NCI-H2171 treated with DMSO at 0.1 percent for 48 hours (cell line): ENCODE results near the gene CCDC138.

Experiments used
- DNase-seq: peaks from one replicate; lab custom pipeline; 2025; lab: John Stamatoyannopoulos, UW

Gene CCDC138

DNA sequence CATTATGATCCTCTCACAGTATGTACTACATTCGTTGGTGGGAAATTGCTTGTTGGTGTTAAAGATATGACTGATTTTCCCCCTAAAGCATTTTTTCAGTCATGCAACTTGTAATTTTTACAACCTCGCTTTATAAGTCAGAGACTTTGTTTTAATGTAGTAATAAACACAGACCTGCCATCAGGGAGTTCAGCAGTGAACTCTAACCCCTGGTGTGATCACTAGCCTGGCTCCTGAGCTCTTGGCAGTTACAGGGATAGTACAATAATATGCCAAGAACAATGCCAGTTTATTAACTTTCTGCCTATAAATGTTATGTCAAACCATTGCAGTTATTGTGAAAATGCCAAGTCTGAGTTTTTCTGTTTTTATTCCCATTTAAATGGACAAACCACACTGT is 108.6 kb downstream of the CCDC138 start:
- DNase-seq = no peak

DNA sequence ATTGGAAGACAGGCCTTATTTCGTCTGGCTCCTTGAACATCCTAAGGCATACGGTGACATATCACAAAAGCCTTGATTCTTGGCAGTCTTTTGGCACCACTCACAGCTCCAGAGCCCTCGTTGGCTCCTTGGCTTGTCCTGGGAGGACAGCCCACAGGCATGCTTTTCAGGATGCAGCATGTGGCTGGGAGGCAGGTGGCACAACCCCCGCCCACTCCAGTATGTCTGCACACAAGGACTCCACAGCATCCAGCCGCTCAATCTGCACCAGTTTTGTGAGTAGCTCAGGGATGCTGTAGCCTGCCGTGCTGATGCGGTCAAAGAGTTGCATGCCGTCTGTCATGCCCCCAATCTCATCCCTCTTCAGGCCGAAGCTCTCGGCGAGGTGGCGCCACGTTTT is 110.2 kb downstream of the CCDC138 start:
- DNase-seq = no peak

DNA sequence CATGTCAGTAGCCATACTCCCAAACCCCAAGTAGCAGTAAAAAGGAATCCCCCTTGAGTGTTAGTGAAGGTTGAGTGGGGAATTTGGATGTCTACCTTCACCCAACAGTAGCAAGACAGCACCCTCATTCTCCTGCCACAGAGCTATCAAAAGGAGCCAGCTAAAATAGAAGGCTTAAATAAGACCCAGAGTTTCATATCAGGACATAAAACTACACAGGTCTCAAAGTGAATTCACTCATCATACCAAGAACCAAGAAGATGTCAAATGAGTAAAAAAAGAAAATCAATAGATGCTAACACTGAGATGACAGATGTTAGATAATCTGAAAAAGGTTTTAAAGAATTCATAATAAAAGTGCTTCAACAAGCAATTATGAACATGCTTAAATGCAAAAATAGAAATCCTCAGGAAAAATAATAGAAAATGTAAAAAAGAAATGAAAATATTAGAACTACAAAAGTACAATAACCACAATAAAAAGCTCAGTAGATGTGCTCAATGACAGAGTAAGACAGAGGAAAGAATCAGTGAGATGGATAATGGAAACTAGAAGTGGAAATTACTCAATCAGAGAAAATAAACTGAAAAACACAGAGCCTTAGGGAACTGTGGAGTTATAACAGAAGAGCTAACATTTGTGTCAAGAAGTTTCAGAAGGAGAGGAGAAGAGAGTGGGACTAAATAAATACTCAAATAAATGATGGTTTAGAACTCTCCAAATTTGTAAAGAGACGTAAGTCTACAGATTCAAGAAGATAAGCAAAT is 111.9 kb downstream of the CCDC138 start:
- DNase-seq = no peak

- DNase-seq = no peak
These were observed 118.1 kb downstream of the CCDC138 start for GRCh38 chr2:108904680-108905079.

GRCh38 chr2:108905176-108905575 is 118.6 kb downstream of the CCDC138 start:
- no peak for DNase-seq

DNA sequence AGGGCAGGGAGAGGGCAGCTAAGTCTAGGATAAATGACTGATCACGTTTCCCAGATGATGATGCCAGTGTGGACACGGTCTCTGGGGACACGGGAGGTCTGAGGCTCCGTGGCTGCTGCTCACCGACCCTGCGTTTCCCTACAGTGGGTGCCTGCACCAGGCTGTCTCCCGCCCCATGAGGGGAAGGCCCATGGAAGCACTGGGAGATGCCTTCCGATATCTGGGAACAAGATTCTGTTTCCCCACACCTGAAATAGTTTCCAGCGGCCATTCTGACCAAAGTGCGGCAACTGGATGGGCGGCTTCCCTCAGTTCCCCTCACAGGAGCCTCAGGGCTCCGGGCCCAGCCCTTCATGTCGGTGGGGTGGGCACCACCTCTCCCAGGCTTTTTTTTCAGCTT is 119.3 kb downstream of the CCDC138 start:
- DNase-seq = no peak

DNA sequence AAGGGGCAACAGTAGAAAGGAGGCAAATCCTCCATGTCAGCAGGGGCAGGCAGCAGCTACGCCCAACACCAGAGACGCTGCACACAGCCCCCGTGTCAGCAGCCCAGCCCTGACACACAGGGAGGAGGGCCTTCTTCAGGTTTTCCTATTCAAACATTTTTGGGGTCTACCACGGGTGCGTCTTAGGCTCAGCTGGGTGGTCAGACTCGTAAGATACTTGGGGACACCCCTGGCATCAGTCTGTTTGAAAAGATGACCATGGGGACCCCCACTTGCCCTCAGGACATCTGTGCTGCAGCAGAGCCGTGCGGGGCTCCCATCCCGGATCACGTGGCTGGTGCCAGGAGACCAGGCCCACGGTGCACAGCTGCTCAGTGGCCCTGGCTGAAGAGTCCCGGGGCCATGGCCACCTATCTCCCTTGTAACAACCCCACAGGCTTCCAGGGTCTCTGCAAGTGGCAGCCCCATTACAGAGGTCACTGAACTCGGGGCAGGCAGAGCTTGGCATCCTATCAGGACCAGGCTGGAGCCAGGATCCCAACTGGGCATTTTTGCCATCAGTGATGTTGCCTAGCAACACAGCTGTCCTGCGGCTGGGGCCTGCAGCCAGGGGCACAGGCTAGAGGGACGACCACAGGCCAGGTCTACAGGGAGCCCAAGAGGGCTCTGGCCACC is 120.0 kb downstream of the CCDC138 start:
- DNase-seq = no peak

DNA sequence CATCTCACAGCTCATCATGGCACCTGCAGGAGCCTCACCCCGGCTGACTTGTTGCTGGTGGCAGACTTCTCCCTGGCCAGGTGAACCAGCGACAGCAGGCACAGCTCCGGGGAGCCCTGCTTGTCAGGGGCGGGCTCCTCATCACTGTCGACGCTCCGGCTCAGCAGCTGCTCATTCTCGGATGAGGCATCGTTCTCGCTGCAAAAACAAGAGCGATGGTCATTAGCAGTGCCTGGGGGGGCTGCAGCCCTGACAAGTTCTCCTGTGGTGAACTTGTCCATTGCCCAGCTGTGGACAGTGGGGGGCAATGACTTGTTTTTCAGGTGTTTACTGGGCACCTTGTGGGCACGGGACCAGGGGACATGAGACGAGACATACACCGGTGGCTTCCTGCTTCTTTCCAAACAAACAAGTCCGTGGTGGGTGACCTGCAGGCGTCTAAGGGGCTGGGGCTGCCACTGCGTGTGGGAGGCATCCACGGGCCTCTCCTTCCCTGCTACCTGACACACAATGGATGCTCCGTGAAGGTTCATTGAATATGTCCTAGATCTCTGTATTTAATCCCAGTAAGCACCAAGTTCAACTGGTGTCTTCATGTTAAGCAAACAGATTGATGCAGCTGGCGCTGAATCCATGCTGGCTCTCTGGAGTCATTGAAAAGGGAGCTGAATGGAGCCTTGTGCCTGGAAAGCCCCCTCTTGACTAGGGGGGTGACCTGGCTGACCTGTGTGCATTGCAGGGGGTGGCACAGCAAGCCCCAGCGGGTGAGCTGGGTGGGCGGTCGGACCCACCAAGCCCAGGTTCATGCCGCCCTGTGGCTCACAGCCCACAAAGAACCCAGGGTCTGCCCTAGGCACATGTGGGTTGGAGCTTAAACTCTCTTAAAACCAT is 121.5 kb downstream of the CCDC138 start:
- DNase-seq = peak; percentile 80

DNA sequence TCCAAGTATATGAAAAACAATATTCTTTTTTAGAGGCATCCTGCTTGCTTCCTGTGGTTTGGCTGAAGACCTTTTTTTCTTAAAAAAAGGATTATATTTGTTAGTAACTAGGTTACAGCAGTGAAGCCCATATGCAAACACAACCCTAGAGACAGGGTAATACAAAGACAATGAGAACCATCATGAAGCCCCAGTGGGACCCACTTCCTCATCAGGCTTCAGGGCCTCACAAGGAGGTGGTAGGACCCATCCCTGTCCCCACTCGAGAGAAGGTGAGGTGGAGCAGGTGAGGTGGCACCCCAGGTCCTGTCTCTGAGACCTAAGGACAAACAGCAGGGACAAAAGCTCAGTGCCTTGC is 122.1 kb downstream of the CCDC138 start:
- DNase-seq = no peak

DNA sequence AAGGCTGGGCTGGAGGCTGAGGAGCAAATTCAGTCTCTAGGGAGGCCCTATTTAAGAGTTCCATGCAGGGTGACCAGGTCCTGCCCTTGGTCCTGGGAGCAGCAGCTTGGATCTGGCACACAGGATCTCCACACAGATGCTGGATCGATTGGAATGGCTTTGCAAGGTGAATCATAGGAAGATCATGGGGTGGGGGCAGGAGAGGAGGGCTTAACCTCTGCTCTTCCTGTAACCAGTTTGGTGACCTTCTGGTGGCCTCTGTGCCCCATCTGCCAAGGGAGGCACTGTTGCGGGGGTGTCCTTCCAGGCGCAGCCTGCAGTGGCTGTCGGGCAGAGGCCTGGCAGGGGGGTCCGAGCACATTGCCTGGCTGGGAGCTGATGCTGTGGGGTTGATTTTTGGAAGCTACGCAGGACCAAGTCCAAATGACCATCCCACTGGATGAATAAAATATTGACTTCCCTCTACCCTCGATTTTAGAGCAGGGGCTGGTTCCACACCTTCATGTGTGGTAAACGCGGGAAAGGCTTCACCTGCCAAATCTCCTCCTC is 122.8 kb downstream of the CCDC138 start:
- no peak for DNase-seq

GRCh38 chr2:108910011-108910431 is 123.5 kb downstream of the CCDC138 start:
- no peak for DNase-seq

GRCh38 chr2:108910541-108911396 is 124.2 kb downstream of the CCDC138 start:
- no peak for DNase-seq

- DNase-seq = no peak
These were observed 124.8 kb downstream of the CCDC138 start for GRCh38 chr2:108911401-108911800.

DNA sequence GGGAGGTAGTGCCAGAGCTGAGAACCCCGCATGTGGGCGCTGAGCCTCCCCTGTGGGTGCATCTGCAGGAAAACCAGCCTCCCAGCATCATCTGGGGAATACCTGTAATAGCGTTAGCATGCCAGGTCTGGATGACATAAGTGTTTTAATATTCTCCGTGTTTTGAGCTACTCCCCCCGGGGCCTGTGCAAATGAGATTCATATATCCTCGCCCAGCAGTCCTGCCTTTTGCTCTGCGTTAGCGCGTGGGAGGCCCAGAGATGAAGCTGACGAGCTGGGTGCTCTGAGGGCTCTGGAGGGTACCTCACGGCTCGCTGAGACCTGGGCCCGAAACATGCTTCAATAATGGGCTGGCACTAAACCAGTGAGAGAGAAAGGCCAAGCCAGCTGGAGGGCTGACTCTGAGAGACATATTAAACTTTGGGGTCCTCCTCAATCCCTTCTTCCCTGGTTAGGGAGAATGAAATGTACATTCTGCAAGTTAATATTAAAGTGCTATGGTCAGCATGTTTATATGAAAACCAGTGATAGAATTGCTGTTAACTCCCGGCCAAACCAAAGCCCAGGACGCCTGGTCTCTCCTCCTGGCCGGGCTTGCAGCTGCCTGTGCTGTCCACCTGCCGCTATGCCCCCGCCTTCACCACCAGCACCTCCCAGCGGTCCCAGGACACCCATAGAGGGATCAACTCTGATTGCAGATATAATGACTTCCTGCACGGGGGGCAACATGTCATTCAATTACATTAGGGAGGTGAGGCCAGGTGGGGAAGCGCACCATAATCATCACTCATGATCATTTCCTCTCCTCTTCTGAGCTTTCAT is 125.4 kb downstream of the CCDC138 start:
- DNase-seq = no peak

DNA sequence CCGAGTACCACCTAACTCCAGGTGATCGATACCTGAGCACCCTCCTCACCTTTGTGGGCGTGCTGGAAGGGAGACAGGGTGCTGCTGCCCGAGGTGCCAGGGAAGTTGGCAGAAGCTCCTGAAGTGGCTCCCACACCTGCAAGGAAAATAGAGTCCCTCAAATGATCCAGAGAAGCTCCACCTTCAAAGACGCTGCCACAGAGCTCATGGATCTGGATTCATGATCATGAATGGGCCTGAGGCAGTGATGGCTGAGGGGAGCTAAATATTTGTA is 126.0 kb downstream of the CCDC138 start:
- DNase-seq = no peak

DNA sequence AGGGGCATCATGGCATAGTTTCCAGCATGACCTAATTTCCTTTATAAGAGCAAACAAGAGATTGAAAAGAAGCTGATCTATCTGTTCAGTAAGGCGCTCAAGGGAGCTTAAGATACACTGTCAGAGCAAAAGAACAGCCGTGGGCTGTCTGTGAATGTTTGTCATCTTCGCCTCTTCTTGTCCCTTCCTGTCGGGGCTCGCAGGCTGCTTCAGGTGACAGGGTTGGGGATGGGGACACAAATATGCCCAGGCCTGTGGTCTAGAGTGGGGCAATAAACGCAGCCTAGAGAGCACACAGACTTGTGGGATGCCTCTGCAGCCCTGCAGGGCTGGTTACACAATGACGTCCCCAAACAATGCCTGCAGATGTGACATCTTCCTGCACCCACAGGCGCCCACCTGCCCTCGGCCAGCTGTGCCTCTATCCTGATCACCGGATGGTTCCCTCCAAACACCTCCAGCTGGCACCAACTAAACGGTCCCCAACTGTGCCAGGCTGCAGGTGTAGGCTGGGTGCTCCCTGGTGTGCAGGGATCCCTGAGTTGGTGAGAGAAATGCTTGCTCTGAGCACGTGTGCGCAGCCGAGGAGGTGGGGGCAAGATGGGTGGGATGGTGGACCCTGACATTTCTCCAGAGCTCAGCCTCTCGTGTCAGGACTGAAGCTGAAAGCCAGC is 129.7 kb downstream of the CCDC138 start:
- DNase-seq = peak; percentile 71

- DNase-seq = no peak
These were observed 130.3 kb downstream of the CCDC138 start for GRCh38 chr2:108916796-108917421.

DNA sequence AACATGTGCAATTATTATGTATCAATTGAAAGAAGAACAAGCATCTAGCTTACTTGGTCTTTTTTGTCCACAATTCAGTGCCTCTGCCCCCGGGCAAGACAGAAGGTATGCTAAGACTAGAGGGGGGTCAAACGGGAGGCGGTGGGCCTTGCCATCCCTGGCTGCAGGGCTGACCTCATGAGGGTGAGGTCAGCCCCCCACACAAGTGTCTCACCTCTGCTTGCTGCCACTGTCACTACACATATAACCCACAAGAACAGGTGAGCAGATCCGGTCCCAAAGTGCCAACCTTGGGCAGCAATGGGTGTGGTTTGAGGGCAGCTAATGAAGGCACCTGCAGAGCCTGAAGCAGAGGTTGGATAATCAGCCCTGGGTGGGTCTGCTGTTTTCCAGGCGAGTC is 131.0 kb downstream of the CCDC138 start:
- DNase-seq = no peak

GRCh38 chr2:108918156-108918874 is 131.7 kb downstream of the CCDC138 start:
- DNase-seq = no peak
